GM23248 (cell line): Measurements from ENCODE around the gene PAPPA. TPM values are rescaled to one million over a fixed set of nuclear protein-coding genes. Genes with fewer than 3 reads are reported as not detected.

Experiments used
- DNase-seq: peaks from one replicate; pipeline ENCODE4 v3.0.0-alpha.2; 2015
- H2AFZ ChIP-seq: fragments of 200-600 bp; sonication (generic); 2 replicates; pipeline ENCODE4 v1.6.1; 2016; ENCODE audit warnings: antibody characterized with exemption
- H3F3A ChIP-seq: fragments of 200-600 bp; sonication (generic); 2 replicates; pipeline ENCODE4 v1.6.1; 2016; ENCODE audit warnings: mild to moderate bottlenecking, antibody characterized with exemption, mixed run types; ENCODE audit not compliant: insufficient read depth
- H3K27ac ChIP-seq: fragments of 200-600 bp; sonication (generic); 2 replicates; pipeline ENCODE4 v1.5.1; 2016; ENCODE audit warnings: mild to moderate bottlenecking
- H3K27me3 ChIP-seq: fragments of 200-600 bp; sonication (generic); replicated peaks from 2 replicates; pipeline ENCODE4 v1.6.1; 2016; ENCODE audit warnings: mild to moderate bottlenecking; ENCODE audit not compliant: insufficient read depth
- H3K36me3 ChIP-seq: fragments of 200-600 bp; sonication (generic); 2 replicates; pipeline ENCODE4 v1.6.1; 2016; ENCODE audit warnings: low read depth, mild to moderate bottlenecking
- H3K4me1 ChIP-seq: fragments of 200-600 bp; sonication (generic); 2 replicates; pipeline ENCODE4 v1.6.1; 2016; ENCODE audit warnings: mild to moderate bottlenecking; ENCODE audit not compliant: insufficient read depth
- H3K4me2 ChIP-seq: fragments of 200-600 bp; sonication (generic); one replicate; pipeline ENCODE4 v1.6.1; 2016; ENCODE audit warnings: mild to moderate bottlenecking; ENCODE audit not compliant: unreplicated experiment
- H3K4me3 ChIP-seq: fragments of 200-600 bp; sonication (generic); 2 replicates; pipeline ENCODE4 v1.5.1; 2016; ENCODE audit warnings: mild to moderate bottlenecking
- H3K79me2 ChIP-seq: fragments of 200-600 bp; sonication (generic); 2 replicates; pipeline ENCODE4 v1.6.1; 2016; ENCODE audit warnings: mild to moderate bottlenecking; ENCODE audit not compliant: insufficient read depth
- H3K9ac ChIP-seq: fragments of 200-600 bp; sonication (generic); 2 replicates; pipeline ENCODE4 v1.6.1; 2016; ENCODE audit warnings: mild to moderate bottlenecking
- H3K9me2 ChIP-seq: fragments of 200-600 bp; sonication (generic); 2 replicates; pipeline ENCODE4 v1.6.1; 2016; ENCODE audit warnings: mixed run types, mild to moderate bottlenecking, moderate library complexity; ENCODE audit not compliant: insufficient read depth
- H3K9me3 ChIP-seq: fragments of 200-600 bp; sonication (generic); one replicate; pipeline ENCODE4 v1.6.1; 2017; ENCODE audit warnings: low read depth
- H4K20me1 ChIP-seq: fragments of 200-600 bp; sonication (generic); 2 replicates; pipeline ENCODE4 v1.6.0; 2016; ENCODE audit not compliant: insufficient read depth
- EZH2 ChIP-seq: fragments of 200-600 bp; sonication (generic); IDR thresholded peaks from 2 replicates; pipeline ENCODE4 v1.6.1; 2018; ENCODE audit warnings: antibody characterized with exemption, mild to moderate bottlenecking; ENCODE audit not compliant: insufficient read depth, poor library complexity, severe bottlenecking
- EZH2phosphoT487 ChIP-seq: fragments of 200-600 bp; sonication (generic); IDR thresholded peaks from 2 replicates; pipeline ENCODE4 v1.6.1; 2018; ENCODE audit warnings: antibody characterized with exemption, moderate library complexity, mild to moderate bottlenecking, low read depth; ENCODE audit not compliant: insufficient read depth
- WGBS, 2 experiments: methylation state at CpG; one replicate each; pipeline ENCODE4 v1.1.6; 2015 to 2017; ENCODE audit warnings: low lambda C conversion rate in 2 of 2, low coverage in 1 of 2; ENCODE audit errors: missing lambda C conversion rate in 2 of 2; 5-methylcytosine and 5-hydroxymethylcytosine counted together
- in situ Hi-C: fragments of 300-500 bp; cut with MboI; formaldehyde crosslinking; loops from 2 replicates; pipeline ENCODE4 v1.15.0; 2020
- polyA plus RNA-seq: library from polyadenylated mRNA; unstranded; fragments of >200 nt; fragmentation: Nextera tagmentation; extraction: Ambion mirVana; gene quantifications from 2 replicates; pipeline ENCODE4 v1.2.1, GENCODE V29; 2016
- total RNA-seq: library from RNA; depleted of rRNA; stranded (reverse); fragments of >200 nt; shearing (Covaris generic); gene quantifications from 2 replicates; pipeline ENCODE4 v1.2.3, GENCODE V29; 2014

The PAPPA gene
- total and polyA plus RNA-seq, 2 experiments from 2014 or later = 8.7 to 30.3 TPM

GRCh38 chr9:116393198-116393597 lies 239.6 kb downstream of the PAPPA start:
- no peaks in the 10 kb centered on the region for H3K79me2 ChIP-seq
- peaks cover 20% of the 10 kb centered on the region for H3K4me1 ChIP-seq
- in situ Hi-C loops = no loop called here
- no peaks in the 10 kb centered on the region for H3K9me3 ChIP-seq
- TF ChIP-seq EZH2phosphoT487 = no peak
- TF ChIP-seq EZH2 = no peak
- H3K4me3 ChIP-seq = no peak overlapping the region
- no peaks in the 10 kb centered on the region for H3K9me2 ChIP-seq
- WGBS, 2 experiments = 92 to 96% methylated on average over 1 of the region's 1 CpG
- H2AFZ ChIP-seq = no peak overlapping the region
- H3K36me3 ChIP-seq = peaks cover 48% of the 10 kb centered on the region
- H3K27ac ChIP-seq = no peak overlapping the region
- H4K20me1 ChIP-seq = no peaks in the 10 kb centered on the region
- H3K4me2 ChIP-seq = no peak overlapping the region
- DNase-seq = no peak
- H3K27me3 ChIP-seq = no peaks in the 10 kb centered on the region
- peaks cover 14% of the 10 kb centered on the region for H3F3A ChIP-seq
- H3K9ac ChIP-seq = no peak overlapping the region

GRCh38 chr9:116394070-116394469 lies 240.5 kb downstream of the PAPPA start:
- TF ChIP-seq EZH2phosphoT487 = no peak
- no peak for TF ChIP-seq EZH2
- no peak overlapping the region for H3K4me2 ChIP-seq
- no peaks in the 10 kb centered on the region for H4K20me1 ChIP-seq
- H2AFZ ChIP-seq = no peak overlapping the region
- 0 out of 2 replicates have a peak, but pooled peaks cover 11% of the 10 kb centered on the region for H3F3A ChIP-seq
- H3K9ac ChIP-seq = no peak overlapping the region
- in situ Hi-C loops = no loop called here
- H3K9me3 ChIP-seq = no peaks in the 10 kb centered on the region
- H3K36me3 ChIP-seq = peaks cover 57% of the 10 kb centered on the region
- no peaks in the 10 kb centered on the region for H3K9me2 ChIP-seq
- no peaks in the 10 kb centered on the region for H3K27me3 ChIP-seq
- no peak for DNase-seq
- peaks cover 15% of the 10 kb centered on the region for H3K4me1 ChIP-seq
- H3K27ac ChIP-seq = no peak overlapping the region
- H3K79me2 ChIP-seq = no peaks in the 10 kb centered on the region
- H3K4me3 ChIP-seq = no peak overlapping the region
- 95 to 97% methylated on average over 6 of the region's 6 CpGs for WGBS, 2 experiments

DNA sequence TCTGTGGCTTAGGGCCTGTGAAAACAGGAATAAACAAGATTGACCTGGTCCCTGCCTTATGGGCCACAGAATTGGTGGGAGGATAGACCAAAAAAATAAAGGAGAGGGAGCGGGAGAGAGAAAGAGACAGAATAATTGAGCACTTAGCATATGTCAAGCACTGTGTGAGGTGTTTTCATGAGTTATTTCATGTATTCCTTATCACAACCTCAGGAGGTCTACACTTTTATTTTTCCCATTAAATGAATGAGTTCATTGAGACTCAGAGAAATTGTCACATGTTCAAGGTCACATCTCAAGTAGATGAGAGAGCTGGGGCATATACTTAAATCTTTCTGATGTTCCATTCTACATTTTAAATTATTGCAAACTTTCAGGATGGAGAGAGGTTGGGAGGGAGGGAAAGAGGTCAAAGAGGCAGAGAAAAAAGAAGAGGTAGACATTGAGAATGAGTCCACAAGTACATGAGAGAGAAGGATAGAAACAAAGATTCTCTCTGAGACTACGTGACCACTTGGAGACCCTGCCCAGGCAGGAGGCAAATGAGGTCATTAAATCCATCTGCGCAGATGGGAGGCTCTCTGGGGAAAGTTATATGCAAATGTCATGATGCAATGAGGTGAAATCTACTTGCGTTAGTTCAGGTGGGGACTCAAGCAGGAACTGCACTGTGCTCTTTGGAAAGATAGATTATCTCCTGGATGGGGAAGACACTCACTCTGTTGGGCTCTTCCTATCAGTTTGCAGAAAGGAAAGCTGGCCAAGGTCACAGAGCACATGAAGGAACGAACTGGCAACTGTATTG lies 241.5 kb downstream of the PAPPA start:
- H3K4me3 ChIP-seq = no peak overlapping the region
- H4K20me1 ChIP-seq = no peaks in the 10 kb centered on the region
- no peak overlapping the region for H3K27ac ChIP-seq
- H3K36me3 ChIP-seq = peaks cover 63% of the 10 kb centered on the region
- H3K4me1 ChIP-seq = peaks cover 15% of the 10 kb centered on the region
- no peak overlapping the region for H2AFZ ChIP-seq
- no peaks in the 10 kb centered on the region for H3K79me2 ChIP-seq
- 89 to 97% methylated on average over 5 of the region's 5 CpGs for WGBS, 2 experiments
- no peaks in the 10 kb centered on the region for H3K27me3 ChIP-seq
- no peak for DNase-seq
- in situ Hi-C loops = no loop called here
- H3K4me2 ChIP-seq = no peak overlapping the region
- H3K9me2 ChIP-seq = no peaks in the 10 kb centered on the region
- no peak overlapping the region for H3K9ac ChIP-seq
- peaks cover 16% of the 10 kb centered on the region for H3F3A ChIP-seq
- no peaks in the 10 kb centered on the region for H3K9me3 ChIP-seq
- TF ChIP-seq EZH2phosphoT487 (no peak), EZH2 (no peak)

GRCh38 chr9:116395699-116396037 lies 242.1 kb downstream of the PAPPA start:
- no peaks in the 10 kb centered on the region for H3K9me2 ChIP-seq
- H3K9me3 ChIP-seq = no peaks in the 10 kb centered on the region
- no peak overlapping the region for H3K9ac ChIP-seq
- peaks cover 67% of the 10 kb centered on the region for H3K36me3 ChIP-seq
- in situ Hi-C loops = no loop called here
- no peaks in the 10 kb centered on the region for H3K79me2 ChIP-seq
- H3K4me2 ChIP-seq = no peak overlapping the region
- peaks cover 14% of the 10 kb centered on the region for H3K4me1 ChIP-seq
- H3K4me3 ChIP-seq = no peak overlapping the region
- H4K20me1 ChIP-seq = no peaks in the 10 kb centered on the region
- TF ChIP-seq EZH2phosphoT487 (no peak), EZH2 (no peak)
- peaks cover 16% of the 10 kb centered on the region for H3F3A ChIP-seq
- no peaks in the 10 kb centered on the region for H3K27me3 ChIP-seq
- no peak overlapping the region for H3K27ac ChIP-seq
- DNase-seq = no peak
- H2AFZ ChIP-seq = no peak overlapping the region
- WGBS, 2 experiments = 96 to 97% methylated on average over 3 of the region's 3 CpGs

DNA sequence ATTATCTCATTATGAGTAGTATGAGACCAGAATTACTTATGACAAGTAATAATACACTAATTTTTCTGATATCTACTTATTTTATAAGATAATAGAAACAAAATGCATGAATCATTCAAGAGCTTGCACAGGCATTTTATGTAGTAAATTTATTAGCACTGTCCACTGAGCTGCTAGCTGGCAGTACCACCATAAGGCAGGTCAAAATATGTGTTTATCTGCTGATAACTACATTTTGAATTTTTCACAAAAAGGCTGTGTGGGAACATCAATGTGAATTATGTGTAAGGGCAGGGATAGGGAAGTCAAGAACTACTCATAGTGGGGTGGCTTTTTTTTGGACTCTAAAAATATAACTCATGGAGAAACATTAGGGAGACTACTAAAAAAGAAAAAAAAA lies 249.6 kb downstream of the PAPPA start:
- Histone ChIP-seq H3K27ac (no peak overlapping the region), H2AFZ (no peak overlapping the region), H3K9me2 (no peaks in the 10 kb centered on the region), H3K9ac (no peak overlapping the region), H3K4me3 (no peak overlapping the region), H4K20me1 (no peaks in the 10 kb centered on the region), H3K27me3 (no peaks in the 10 kb centered on the region), H3F3A (peaks cover 18% of the 10 kb centered on the region), H3K79me2 (no peaks in the 10 kb centered on the region), H3K4me1 (no peaks in the 10 kb centered on the region), H3K4me2 (no peak overlapping the region), H3K9me3 (no peaks in the 10 kb centered on the region), H3K36me3 (peaks cover 25% of the 10 kb centered on the region; the same call in 1 of the 2 replicates)
- in situ Hi-C loops = no loop called here
- DNase-seq = no peak
- no peak for TF ChIP-seq EZH2phosphoT487
- no peak for TF ChIP-seq EZH2
